ENCODE results near the gene PEDS1.
A peak's percentile ranks its signal among the peaks of the same experiment; 100 is the strongest.
"Not testable (repeated sequence)": the region's sequence is repeated elsewhere in the genome, so short reads cannot be mapped to it uniquely, and the experiment has no call there.

The PEDS1 gene

GRCh38 chr20:50135157-50135556, 18.4 kb downstream of the PEDS1 start:
- not testable (repeated sequence) for DNase-seq

- DNase-seq, result no peak
Observed at GRCh38 chr20:50133474-50134217, 19.9 kb downstream of the PEDS1 start.

GRCh38 chr20:50133041-50133440, 20.5 kb downstream of the PEDS1 start:
- no peak for DNase-seq

GRCh38 chr20:50130995-50131394, 22.5 kb downstream of the PEDS1 start:
- DNase-seq, result peak; percentile 75

- peak; percentile 63 for DNase-seq
Observed at GRCh38 chr20:50130356-50130723, 23.2 kb downstream of the PEDS1 start.

- no peak for DNase-seq
Observed at GRCh38 chr20:50129662-50130355, 23.7 kb downstream of the PEDS1 start.

- DNase-seq, result no peak
Observed at GRCh38 chr20:50128520-50128905, 25.0 kb downstream of the PEDS1 start.

- no peak for DNase-seq
Observed at GRCh38 chr20:50127587-50128519, 25.7 kb downstream of the PEDS1 start.

- DNase-seq, result no peak
Observed at GRCh38 chr20:50126662-50127061, 26.9 kb downstream of the PEDS1 start.

- no peak for DNase-seq
Observed at GRCh38 chr20:50125279-50125678, 28.2 kb downstream of the PEDS1 start.

GRCh38 chr20:50124496-50124895, 29.0 kb downstream of the PEDS1 start:
- DNase-seq, result no peak

- DNase-seq, result no peak
Observed at GRCh38 chr20:50123418-50123817, 30.1 kb downstream of the PEDS1 start.

GRCh38 chr20:50122763-50123162, 30.8 kb downstream of the PEDS1 start:
- no peak for DNase-seq

- DNase-seq, result peak; percentile 58
Observed at GRCh38 chr20:50121858-50122271, 31.7 kb downstream of the PEDS1 start.

- DNase-seq, result peak; percentile 71
Observed at GRCh38 chr20:50120935-50121693, 32.4 kb downstream of the PEDS1 start.

- no peak for DNase-seq
Observed at GRCh38 chr20:50118203-50118602, 35.3 kb downstream of the PEDS1 start.

- DNase-seq, result no peak
Observed at GRCh38 chr20:50116368-50116999, 37.0 kb downstream of the PEDS1 start.

- peak; percentile 97 for DNase-seq
Observed at GRCh38 chr20:50115591-50116367, 37.7 kb downstream of the PEDS1 start.

GRCh38 chr20:50115041-50115512, 38.4 kb downstream of the PEDS1 start:
- no peak for DNase-seq

GRCh38 chr20:50113420-50114224, 39.9 kb downstream of the PEDS1 start:
- DNase-seq, result no peak

All from fibroblast of skin of scalp (primary cell).